GM18502 (cell line): ENCODE results near the gene RHPN2.
"Not testable (repeated sequence)": the region's sequence is repeated elsewhere in the genome, so short reads cannot be mapped to it uniquely, and the experiment has no call there.

ENCODE experiments used
- ATAC-seq: cut with Tn5 transposase; IDR thresholded peaks from one replicate; pipeline ENCODE4 v1.9.1; 2021; ENCODE audit warnings: mild to moderate bottlenecking; ENCODE audit not compliant: unreplicated experiment, poor library complexity

RHPN2 gene

DNA sequence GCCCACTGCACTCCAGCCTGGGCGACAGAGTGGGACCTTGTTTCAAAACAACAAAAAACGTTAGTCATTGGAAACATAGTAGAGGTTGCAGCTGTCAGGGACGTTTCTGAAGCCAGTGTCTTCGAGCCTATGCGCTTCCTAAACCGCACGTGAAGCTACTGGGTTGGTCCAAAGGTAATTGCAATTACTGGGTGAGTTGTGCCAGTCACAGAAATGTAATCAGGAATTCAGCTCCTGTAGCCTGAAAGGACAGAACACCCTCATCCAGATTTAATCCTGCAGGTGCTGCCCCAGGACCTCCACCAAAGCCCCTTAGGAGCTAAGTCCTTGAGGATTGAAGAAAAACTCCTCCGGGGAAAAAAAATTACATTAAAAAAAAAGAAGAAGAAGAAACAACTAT, 2.4 kb upstream of the RHPN2 start:
- ATAC-seq, result no peak

GRCh38 chr19:33066543-33066942, 1.9 kb upstream of the RHPN2 start:
- no peak for ATAC-seq

DNA sequence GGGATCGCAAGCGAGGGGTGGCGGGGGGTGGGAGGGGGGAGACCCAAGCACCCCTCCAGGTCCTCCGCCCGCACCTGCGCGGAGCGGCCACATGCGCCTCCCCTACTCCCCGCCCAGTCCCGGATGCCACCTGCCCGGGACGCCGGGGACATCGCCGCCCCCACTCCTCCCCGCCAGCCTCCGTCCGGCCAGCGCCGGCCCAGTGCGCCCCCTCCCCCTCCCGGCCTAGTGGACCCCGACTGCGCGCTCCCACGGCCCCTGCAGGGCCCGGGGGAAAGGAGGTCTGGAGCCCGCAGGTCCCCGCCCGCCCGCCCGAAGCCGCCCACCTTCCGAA, 263 bp downstream of the RHPN2 start:
- ATAC-seq, result peak; percentile 61

DNA sequence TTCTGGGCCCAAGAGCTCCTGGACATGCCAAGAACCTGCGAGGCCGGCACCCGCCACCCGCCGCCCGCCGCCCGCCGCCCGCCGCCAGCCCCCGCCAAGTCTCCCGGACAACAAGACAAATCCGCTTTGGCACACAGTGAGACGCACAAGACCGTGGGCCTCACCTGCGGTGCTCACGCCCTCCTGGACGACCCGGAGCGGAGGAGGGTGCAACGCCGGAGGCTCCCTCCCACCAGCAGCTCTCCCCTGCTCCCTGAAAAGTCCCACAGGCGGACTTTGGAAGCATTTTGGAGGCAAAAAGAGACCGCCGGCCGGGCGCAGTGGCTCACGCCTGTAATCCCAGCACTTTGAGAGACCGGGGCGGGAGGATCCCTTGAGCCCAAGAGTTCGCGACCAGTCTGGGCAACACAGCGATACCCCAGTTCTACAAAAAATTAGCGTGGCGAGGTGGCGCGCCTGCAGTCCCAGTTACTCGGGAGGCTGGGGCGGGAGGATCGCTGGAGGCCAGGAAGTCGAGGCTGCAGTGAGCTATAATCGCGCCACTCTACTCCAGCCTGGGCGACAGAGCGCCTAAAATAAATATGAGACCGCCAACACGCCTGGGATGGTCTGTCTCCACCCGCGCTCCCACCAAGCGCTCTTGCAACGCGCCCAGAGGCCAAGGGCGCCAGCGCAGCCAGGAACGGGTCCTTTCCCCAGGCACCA, 783 bp downstream of the RHPN2 start:
- no peak for ATAC-seq

GRCh38 chr19:33063356-33063752, 1.3 kb downstream of the RHPN2 start:
- ATAC-seq, result no peak

GRCh38 chr19:33062902-33063301, 1.8 kb downstream of the RHPN2 start:
- ATAC-seq, result no peak

DNA sequence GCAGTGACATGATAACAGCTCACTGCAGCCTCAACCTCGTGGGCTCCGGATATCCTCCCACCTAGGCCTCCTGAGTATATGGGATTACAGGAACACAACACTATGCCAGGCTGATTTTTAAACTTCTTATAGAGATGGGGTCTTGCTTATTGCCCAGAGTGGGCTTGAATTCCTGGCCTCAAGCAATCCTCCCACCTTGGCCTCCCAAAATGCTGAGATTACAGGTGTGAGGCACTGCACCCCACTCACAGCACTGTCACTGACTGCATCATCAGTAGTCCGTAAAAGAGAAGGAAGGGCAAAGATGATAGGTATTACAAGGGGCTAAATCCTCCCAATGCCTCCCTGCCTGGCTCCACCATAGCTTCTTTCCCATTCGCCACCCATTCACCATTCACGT, 4.1 kb downstream of the RHPN2 start:
- no peak for ATAC-seq

DNA sequence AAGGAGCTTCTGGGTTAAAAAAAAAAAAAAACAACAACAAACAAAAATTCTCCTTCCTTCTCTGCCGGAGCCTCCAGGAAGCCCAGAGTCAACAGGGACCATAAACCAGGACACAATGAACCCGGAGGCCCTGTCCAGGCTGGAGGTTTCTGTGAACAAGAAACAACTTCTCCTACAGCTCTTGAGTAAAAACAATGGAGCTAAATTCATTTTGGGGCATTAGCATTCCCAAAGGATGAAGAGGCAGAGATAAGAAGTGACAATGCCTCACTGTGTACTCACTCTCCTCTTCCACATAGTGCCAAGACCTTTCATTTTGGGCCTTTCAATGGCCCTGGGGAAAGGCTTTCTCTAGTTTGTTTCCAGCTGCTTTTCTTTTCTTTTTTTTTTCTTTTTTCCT, 9.0 kb downstream of the RHPN2 start:
- no peak for ATAC-seq

DNA sequence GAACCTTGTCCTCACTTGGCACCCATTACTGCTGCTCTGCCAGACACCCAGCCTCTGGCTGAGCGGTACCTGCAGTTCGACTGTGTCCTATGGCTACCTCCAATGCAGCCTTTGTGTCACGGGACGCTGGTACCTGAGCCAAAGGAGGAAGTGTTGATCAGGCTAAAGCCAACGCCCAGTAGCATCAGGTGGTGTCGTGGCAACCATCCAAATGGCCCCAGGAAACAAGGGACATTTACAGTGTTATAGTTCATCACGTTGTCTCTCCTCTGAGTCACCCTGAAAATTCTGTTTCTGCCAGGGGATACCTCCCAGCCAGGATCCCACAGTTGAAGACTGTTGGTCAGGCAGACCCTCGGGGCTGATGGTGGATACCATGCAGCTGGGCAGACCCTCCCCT, 10.1 kb downstream of the RHPN2 start:
- no peak for ATAC-seq

GRCh38 chr19:33052352-33052972, 12.2 kb downstream of the RHPN2 start:
- no peak for ATAC-seq

DNA sequence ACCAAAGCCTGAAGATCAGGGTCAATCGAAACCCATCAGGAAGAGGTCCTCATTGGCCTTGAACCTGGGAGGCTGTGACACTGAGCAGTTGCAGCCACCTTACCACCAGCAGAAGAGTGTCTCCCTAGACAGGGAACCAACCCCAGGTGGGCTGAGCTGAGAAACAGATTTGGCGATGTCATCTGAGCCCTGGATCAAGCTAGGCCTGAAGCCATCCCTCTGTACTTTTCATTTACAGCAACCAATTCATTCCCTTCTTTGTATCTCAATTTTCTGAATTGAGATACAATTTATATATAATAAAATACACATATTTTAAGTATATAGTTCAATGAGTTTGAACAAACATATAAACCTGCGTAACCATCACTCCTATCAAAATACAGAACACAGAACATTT, 14.6 kb downstream of the RHPN2 start:
- ATAC-seq, result no peak

- no peak for ATAC-seq
These were observed 15.6 kb downstream of the RHPN2 start for GRCh38 chr19:33048806-33049676.

GRCh38 chr19:33047422-33047821, 17.3 kb downstream of the RHPN2 start:
- ATAC-seq, result no peak

DNA sequence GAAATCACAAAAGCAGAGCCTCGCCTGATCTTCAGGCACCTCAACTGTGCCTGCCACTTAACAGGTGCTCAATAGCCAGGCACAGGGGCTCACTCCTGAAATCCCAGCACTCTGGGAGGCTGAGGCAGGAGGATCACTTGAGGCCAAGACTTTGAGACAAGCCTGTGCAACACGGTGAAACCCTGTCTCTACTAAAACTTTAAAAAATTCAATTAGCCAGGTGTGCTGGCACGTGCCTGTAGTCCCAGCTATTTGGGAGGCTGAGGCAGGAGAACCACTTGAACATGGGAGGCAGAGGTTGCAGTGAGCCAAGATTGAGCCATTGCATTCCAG, 22.9 kb downstream of the RHPN2 start:
- not testable (repeated sequence) for ATAC-seq

DNA sequence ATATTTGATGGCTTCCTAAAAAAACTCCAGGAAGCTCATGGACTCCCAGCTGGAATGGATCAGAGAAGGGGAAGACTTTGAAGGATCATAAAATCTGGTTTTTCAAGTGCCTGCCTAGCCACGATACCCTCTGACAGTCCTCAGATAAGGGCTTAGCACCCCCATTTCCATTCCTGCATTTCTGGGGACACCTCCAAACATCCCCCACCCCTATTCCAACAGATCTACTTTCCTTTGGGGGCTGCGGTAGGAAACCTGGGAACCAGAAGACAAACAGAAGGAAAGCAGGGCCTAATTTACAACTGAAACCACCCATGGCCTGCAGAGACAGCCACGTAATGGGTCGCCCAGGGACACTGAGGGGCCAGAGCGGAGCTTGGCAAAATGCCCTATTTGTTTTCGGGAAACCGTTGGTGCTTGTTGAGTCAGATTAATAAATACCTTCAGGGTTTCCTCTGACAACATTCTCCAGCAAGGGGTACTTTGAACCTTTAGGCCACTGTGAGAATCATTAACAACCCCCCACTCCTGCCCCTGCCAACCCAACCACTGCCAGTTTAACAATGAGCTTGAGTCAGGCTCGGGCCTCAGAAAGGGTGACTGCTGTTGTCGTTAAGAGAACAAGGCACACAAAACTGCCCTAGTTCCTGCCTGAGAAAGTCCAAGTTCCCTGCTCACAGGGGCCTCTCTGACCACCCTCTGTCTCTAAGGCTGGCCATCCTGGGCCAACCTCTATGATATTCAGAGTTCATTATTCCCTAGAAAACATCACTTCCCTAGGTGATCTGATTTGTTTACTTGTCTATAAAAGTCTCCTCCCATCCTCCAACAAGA, 23.5 kb downstream of the RHPN2 start:
- no peak for ATAC-seq

DNA sequence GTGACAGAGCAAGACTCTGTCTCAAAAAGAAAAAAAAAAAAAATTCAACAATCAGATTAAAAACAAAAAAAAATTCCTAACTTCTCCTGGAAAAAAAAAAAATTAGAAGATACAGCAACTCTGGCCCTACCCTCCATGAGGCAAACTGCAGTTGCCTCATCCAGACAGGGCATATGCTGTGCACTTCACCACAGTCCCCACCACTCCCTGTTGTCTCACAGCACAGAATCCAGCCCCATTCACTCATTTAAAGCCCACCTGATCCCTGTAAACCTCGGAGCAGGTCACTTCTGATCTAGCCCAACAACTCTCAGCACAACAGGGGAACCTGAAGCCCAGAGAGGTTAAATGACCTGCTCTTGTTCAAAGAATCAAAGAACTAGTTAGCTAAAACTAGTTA, 24.9 kb downstream of the RHPN2 start:
- ATAC-seq, result no peak

DNA sequence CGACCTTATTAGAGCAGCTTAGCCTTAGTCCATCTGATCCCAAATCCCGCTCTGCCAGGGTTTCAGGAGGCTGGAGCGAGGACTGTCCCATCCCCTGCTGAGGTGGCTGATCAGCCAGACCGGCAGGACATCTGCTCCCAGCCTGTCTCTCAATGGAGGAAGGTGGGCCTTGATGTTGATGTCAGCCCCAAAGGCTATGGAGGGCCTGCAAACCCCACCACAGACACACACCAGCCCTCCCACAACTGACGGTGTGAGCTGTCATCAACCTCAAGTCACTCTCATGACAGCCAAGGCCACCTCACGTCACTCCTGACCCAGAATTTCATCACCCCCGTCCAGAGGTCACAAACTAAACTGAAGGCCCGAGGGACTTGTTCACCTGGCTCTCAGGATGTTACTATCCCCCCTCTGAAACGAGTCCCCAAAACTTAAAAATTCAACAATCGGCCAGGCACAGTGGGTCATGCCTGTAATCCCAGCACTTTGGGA, 25.5 kb downstream of the RHPN2 start:
- no peak for ATAC-seq

DNA sequence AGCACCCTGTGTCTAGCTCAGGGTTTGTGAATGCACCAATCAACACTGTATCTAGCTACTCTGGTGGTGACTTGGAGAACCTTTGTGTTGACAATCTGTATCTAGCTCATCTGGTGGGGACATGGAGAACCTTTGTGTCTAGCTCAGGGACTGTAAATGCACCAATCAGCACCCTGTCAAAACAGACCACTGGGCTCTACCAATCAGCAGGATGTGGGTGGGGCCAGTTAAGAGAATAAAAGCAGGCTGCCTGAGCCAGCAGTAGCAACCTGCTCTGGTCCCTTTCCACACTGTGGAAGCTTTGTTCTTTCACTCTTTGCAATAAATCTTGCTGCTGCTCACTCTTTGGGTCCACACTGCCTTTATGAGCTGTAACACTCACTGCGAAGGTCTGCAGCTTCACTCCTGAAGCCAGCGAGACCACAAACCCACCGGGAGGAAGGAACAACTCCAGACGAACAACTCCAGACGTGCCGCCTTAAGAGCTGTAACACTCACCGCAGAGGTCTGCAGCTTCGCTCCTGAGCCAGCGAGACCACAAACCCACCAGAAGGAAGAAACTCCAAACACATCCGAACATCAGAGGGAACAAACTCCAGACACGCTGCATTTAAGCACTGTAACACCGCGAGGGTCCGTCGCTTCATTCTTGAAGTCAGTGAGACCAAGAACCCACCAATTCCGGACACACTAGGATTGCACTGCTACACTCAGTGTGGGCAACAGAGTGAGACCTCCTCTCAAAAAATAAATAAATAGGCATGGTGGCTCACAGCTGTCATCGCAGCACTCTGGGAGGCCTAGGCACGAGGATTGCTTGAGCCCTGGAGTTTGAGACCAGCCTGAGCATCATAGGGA, 27.3 kb downstream of the RHPN2 start:
- not testable (repeated sequence) for ATAC-seq

DNA sequence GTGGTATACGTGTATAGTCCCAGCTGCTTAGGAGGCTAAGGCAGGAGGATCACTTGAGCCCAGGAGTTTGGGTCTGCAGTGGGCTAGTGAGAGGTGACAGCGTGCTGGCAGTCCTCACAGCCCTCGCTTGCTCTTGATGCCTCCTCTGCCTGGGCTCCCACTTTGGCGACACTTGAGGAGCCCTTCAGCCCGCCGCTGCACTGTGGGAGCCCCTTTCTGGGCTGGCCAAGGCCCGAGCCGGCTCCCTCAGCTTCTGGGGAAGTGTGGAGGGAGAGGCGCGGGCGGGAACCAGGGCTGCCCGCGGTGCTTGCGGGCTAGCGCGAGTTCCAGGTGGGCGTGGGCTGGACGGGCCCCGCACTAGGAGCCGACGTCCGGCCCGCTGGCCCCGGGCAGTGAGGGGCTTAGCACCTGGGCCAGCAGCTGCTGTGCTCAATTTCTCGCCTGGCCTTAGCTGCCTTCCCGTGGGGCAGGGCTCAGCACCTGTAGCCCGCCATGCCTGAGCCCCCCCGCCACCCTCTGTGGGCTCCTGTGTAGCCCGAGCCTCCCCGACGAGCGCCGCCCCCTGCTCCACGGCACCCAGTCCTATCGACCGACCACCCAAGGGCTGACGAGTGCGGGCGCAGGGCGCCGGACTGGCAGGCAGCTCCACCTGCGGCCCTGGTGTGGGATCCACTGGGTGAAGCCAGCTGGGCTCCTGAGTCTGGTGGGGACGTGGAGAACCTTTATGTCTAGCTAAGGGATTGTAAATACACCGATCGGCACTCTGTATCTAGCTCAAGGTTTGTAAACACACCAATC, 28.1 kb downstream of the RHPN2 start:
- ATAC-seq, result not testable (repeated sequence)
